Measurements from ENCODE around the gene APOB.

The APOB gene

DNA sequence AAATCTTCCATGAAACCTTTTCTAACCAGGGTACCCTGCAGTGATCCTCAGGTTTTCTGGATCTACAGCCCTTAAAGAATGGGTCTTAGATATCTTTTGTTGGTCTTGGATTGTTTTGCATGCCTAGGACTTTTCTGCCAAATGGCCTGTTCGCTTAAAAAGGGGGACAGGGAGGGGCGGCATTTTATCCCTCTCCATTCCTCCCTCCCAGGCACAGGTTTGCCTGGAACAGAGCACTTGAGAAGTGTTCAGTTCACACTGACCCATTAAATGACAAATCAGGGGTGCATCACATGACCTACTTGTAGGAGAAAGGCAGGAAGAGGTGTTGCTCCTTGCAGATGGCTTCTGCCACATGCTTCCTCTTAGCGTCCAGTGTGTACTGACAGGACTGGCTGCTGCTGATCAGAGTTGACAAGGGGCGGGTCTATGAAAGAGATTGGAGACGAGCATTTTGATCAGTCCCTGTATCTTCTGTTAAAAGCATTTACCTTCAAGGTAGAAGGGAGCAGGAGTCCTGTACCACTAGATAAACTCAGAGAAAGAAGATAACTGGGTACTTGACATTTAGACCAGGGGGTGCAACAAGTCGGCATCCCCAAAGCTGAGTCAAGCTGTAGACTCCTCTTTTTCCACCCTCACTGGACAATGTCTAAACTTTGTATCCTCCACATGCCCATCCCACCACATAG is 8.4 kb downstream of the APOB start:
- TF ChIP-seq, protein P1, sequence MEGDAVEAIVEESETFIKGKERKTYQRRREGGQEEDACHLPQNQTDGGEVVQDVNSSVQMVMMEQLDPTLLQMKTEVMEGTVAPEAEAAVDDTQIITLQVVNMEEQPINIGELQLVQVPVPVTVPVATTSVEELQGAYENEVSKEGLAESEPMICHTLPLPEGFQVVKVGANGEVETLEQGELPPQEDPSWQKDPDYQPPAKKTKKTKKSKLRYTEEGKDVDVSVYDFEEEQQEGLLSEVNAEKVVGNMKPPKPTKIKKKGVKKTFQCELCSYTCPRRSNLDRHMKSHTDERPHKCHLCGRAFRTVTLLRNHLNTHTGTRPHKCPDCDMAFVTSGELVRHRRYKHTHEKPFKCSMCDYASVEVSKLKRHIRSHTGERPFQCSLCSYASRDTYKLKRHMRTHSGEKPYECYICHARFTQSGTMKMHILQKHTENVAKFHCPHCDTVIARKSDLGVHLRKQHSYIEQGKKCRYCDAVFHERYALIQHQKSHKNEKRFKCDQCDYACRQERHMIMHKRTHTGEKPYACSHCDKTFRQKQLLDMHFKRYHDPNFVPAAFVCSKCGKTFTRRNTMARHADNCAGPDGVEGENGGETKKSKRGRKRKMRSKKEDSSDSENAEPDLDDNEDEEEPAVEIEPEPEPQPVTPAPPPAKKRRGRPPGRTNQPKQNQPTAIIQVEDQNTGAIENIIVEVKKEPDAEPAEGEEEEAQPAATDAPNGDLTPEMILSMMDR (IDR thresholded peaks at IDR 0.05; ENCODE audit: extremely low read depth, missing control alignments) = no peak
- no peak for DNase-seq (ENCODE audit: low spot score)

DNA sequence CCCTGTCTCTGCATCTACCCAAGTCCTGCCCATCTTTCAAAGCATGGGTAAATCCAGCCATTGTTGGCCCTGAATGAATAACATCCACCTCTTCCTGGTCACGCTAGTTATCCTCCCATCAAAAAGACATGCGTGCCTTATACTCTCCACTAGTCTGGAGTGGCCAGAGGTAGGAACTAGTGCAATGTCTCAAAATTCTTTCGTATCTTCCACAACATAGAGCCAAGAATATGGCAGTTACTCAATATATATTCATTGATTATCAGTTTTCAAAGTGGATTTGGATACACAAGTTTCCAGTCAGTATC is 8.9 kb downstream of the APOB start:
- DNase-seq (ENCODE audit: low spot score) = no peak
- TF ChIP-seq, protein P1 (IDR thresholded peaks at IDR 0.05; ENCODE audit: extremely low read depth, missing control alignments) = no peak

DNA sequence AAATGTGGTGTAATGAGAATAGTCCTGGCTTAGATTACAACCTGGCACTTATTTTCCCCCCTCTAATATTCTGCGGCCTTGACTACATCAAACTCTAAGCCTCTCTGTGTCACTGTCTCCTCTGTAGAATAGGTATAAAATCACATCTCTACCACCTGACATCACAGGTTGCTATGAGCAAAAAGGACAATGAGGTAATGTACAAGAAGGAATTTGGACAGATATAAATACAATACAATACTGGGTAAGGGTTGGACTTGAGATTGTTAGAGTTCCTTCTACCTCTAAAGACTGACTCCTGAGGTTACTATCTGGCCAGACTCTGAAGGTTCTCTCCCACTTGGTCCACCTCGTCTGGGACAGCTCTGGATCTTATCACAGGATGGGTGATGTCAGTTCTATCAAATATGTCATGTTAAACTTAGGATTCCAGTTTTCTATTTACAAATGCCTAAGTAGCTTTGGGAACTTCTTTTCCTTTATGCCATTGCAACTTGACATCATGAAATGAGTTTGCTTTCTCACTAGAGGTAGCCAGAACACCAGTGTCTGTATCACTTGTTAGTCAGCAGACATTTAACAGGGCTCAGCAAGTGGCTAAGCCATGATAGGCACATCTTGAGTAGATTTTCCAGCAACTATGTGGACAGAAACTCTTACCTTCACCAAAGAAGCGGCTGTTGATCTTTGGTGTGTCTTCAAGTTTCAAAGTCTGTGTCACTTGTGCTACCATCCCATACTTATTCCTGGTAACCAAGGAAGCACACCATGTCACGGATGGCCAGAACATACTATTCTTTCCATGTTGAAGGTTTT is 9.5 kb downstream of the APOB start:
- TF ChIP-seq, protein P1 (IDR thresholded peaks at IDR 0.05; ENCODE audit: extremely low read depth, missing control alignments) = no peak
- no peak for DNase-seq (ENCODE audit: low spot score)

DNA sequence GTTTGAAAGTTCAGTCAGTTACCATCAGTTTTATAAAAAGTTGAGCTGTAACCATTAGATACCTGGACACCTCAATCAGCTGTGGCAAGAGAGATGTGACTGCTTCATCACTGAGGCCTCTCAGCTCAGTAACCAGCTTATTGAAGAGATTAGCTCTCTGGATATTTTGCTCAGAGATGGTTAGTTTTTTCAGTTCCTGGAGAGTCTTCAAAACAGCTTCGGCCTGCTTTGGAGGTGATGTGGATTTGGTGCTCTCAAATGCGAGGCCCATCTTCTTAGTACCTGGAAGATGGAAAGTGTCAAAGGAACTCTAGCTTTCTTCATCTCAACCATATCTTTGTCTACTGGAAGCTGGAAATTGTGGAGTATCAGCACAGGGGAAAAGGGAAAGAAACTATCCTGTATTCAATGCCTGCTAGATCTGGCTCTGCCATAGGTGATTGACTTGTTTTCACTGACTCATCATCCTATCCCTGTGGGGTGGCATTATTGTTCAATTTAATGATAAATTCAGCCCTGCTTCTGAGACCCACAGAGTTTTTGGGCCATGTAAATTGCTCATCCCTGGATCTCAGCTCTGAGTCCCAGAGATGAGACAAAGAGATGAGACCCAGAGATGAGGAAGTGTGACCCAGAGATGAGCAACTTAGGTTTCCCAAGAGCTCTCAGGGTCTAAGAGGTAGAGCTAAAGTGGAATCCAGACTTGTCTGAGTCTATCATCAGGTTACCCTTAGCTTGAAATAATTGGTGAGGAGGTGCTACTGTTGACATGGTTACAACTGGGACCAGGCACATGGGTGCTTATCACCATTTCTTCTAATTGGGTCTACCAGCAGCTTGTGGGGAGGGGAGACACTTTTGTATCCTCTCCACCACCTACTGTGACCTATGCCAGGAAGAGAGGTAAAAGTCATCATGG is 10.4 kb downstream of the APOB start:
- TF ChIP-seq, protein P1 (IDR thresholded peaks at IDR 0.05; ENCODE audit: extremely low read depth, missing control alignments) = no peak
- no peak for DNase-seq (ENCODE audit: low spot score)

DNA sequence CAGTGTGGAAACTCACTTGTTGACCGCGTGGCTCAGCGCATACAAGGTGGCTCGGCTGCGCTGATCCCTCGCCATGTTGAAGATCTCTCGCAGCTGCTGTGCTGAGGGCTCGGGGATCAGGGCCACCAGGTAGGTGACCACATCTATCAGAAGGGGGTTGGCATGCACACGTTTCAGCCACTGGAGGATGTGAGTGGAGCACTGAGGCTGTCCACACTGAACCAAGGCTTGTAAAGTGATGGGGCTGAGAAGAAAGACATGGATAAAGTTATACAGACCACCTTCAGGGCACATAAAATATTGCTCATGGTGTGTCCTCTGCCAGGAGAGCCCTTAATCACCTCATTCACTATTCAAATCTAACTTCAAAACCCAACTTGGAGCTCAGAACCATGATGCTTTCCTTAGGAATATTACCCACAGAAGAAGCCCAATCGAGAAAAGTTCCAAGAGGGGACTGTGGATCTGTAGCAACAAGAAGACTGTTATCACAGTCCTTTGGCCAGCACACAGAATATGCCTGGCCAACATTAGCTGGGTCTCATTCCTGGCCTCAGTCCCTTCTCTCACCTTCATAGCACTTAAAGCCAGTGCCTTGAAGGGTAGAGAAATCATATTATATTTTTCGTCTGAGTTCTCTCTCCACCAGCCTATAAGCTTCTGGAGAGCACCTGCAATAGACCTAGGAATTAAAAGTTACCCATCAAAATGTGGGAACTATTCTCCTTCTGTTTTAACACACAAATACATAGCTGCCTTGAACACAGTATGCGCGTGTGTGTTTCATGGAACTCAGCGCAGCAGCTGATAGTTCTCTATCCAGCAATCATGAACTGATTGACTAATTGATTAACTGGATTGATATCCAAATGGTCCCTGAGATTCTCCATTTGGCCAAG is 11.3 kb downstream of the APOB start:
- TF ChIP-seq, protein P1 (IDR thresholded peaks at IDR 0.05; ENCODE audit: extremely low read depth, missing control alignments) = no peak
- no peak for DNase-seq (ENCODE audit: low spot score)

DNA sequence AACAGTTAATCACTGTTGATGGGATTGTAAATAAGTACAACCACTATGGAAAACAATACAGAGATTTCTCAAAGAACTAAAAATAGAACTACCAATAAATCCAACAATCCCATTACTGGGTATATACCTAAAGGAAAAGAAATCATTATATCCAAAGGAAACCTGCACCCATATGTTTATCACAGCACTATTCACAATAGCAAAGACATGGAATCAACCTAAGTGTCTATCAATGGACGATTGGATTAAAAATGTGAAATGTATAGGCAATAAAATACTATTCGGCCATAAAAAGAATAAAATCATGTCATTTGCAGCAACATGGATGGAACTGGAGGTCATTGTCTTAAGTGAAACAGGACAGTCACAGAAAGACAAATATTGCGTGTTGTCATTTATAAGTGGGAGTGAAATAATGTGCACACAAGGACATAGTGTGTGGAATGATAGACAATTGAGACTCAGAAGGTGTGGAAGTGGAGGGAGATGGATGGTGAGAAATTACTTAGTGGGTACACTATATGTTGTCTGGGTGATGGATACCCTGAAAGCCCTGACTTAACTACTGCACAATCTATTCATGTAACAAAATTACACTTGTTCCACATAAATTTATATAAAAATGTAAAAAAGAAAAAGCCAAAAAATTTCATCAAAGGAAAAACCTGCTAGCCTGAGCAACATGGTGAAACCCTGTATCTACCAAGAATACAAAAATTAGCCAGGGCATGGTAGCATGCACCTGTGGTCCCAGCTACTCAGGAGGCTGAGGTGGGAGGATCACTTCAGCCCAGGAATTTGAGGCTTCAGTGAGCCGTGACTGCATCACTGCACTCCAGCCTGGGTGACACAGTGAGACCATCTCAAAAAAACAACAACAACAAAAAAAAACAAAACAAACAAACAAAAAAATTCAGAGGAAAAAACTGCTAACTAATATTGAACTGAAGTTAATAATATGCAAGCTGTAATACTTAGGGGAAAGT is 12.6 kb downstream of the APOB start:
- TF ChIP-seq, protein P1 (IDR thresholded peaks at IDR 0.05; ENCODE audit: extremely low read depth, missing control alignments) = no peak
- DNase-seq (ENCODE audit: low spot score) = no peak
